ENCODE results near the gene PDHX.

PDHX gene

GRCh38 chr11:35041070-35041554 is 124.7 kb downstream of the PDHX start:
- H3K4me1 ChIP-seq (ENCODE audit: control insufficient read depth, insufficient read depth, low read length, poor library complexity, severe bottlenecking) = peaks cover 47% of the 10 kb centered on the region

GRCh38 chr11:35042224-35042623 is 125.8 kb downstream of the PDHX start:
- peaks cover 58% of the 10 kb centered on the region for H3K4me1 ChIP-seq (ENCODE audit: control insufficient read depth, insufficient read depth, low read length, poor library complexity, severe bottlenecking)
- no peak for DNase-seq
- H3K27me3 ChIP-seq (replicated peaks; ENCODE audit: control insufficient read depth, insufficient read depth, low read length, poor library complexity, severe bottlenecking) = no peaks in the 10 kb centered on the region
- peak overlapping the region; percentile 34 for H3K27ac ChIP-seq (ENCODE audit: insufficient read depth, low read length, poor library complexity, severe bottlenecking)
- H3K4me3 ChIP-seq (ENCODE audit: insufficient read depth, low read depth, low read length, poor library complexity, severe bottlenecking) = no peak overlapping the region
- no peaks in the 10 kb centered on the region for H3K9me3 ChIP-seq (ENCODE audit: control insufficient read depth, low read length)
- H3K36me3 ChIP-seq (ENCODE audit: control insufficient read depth, insufficient read depth, low read length) = no peaks in the 10 kb centered on the region

More at GRCh38 chr11:35041070-35041554, 124.7 kb downstream of the PDHX start:
- Histone ChIP-seq H3K36me3 (ENCODE audit: control insufficient read depth, insufficient read depth, low read length) (no peaks in the 10 kb centered on the region), H3K9me3 (ENCODE audit: control insufficient read depth, low read length) (no peaks in the 10 kb centered on the region), H3K27ac (ENCODE audit: insufficient read depth, low read length, poor library complexity, severe bottlenecking) (peak overlapping the region; percentile 94), H3K27me3 (replicated peaks; ENCODE audit: control insufficient read depth, insufficient read depth, low read length, poor library complexity, severe bottlenecking) (no peaks in the 10 kb centered on the region), H3K4me3 (ENCODE audit: insufficient read depth, low read depth, low read length, poor library complexity, severe bottlenecking) (peak overlapping the region; percentile 14)
- no peak for DNase-seq

- no peaks in the 10 kb centered on the region for H3K27me3 ChIP-seq (replicated peaks; ENCODE audit: control insufficient read depth, insufficient read depth, low read length, poor library complexity, severe bottlenecking)
- no peaks in the 10 kb centered on the region for H3K9me3 ChIP-seq (ENCODE audit: control insufficient read depth, low read length)
- no peak overlapping the region for H3K27ac ChIP-seq (ENCODE audit: insufficient read depth, low read length, poor library complexity, severe bottlenecking)
- peaks cover 64% of the 10 kb centered on the region for H3K4me1 ChIP-seq (ENCODE audit: control insufficient read depth, insufficient read depth, low read length, poor library complexity, severe bottlenecking)
- no peak for DNase-seq
- H3K36me3 ChIP-seq (ENCODE audit: control insufficient read depth, insufficient read depth, low read length) = no peaks in the 10 kb centered on the region
- H3K4me3 ChIP-seq (ENCODE audit: insufficient read depth, low read depth, low read length, poor library complexity, severe bottlenecking) = no peak overlapping the region
Observed at GRCh38 chr11:35042913-35043312, 126.5 kb downstream of the PDHX start.

- H3K27ac ChIP-seq (ENCODE audit: insufficient read depth, low read length, poor library complexity, severe bottlenecking) = no peak overlapping the region
- H3K9me3 ChIP-seq (ENCODE audit: control insufficient read depth, low read length) = no peaks in the 10 kb centered on the region
- no peak for DNase-seq
- no peaks in the 10 kb centered on the region for H3K36me3 ChIP-seq (ENCODE audit: control insufficient read depth, insufficient read depth, low read length)
- H3K27me3 ChIP-seq (replicated peaks; ENCODE audit: control insufficient read depth, insufficient read depth, low read length, poor library complexity, severe bottlenecking) = no peaks in the 10 kb centered on the region
- H3K4me3 ChIP-seq (ENCODE audit: insufficient read depth, low read depth, low read length, poor library complexity, severe bottlenecking) = no peak overlapping the region
- H3K4me1 ChIP-seq (ENCODE audit: control insufficient read depth, insufficient read depth, low read length, poor library complexity, severe bottlenecking) = peaks cover 64% of the 10 kb centered on the region
Observed at GRCh38 chr11:35043936-35044335, 127.5 kb downstream of the PDHX start.

- DNase-seq = peak; percentile 75 to 81 (median 80)
- no peaks in the 10 kb centered on the region for H3K36me3 ChIP-seq (ENCODE audit: control insufficient read depth, insufficient read depth, low read length)
- H3K4me3 ChIP-seq (ENCODE audit: insufficient read depth, low read depth, low read length, poor library complexity, severe bottlenecking) = peak overlapping the region; percentile 14
- no peaks in the 10 kb centered on the region for H3K27me3 ChIP-seq (replicated peaks; ENCODE audit: control insufficient read depth, insufficient read depth, low read length, poor library complexity, severe bottlenecking)
- H3K9me3 ChIP-seq (ENCODE audit: control insufficient read depth, low read length) = no peaks in the 10 kb centered on the region
- peak overlapping the region; percentile 97 for H3K27ac ChIP-seq (ENCODE audit: insufficient read depth, low read length, poor library complexity, severe bottlenecking)
- H3K4me1 ChIP-seq (ENCODE audit: control insufficient read depth, insufficient read depth, low read length, poor library complexity, severe bottlenecking) = peaks cover 60% of the 10 kb centered on the region
Observed at GRCh38 chr11:35045236-35045820, 128.9 kb downstream of the PDHX start.
